Stimulated activated CD4-positive, alpha-beta T cell treated with anti-CD3 and anti-CD28 coated beads, Interleukin-12 subunit alpha, Interleukin-12 subunit beta, amount 100 ng/mL, for 4 hours (primary cell): ENCODE results near the gene SH3GL2.

Source experiments
- DNase-seq: peaks from one replicate; pipeline ENCODE4 v3.0.0-alpha.2; 2020

The SH3GL2 gene

DNA sequence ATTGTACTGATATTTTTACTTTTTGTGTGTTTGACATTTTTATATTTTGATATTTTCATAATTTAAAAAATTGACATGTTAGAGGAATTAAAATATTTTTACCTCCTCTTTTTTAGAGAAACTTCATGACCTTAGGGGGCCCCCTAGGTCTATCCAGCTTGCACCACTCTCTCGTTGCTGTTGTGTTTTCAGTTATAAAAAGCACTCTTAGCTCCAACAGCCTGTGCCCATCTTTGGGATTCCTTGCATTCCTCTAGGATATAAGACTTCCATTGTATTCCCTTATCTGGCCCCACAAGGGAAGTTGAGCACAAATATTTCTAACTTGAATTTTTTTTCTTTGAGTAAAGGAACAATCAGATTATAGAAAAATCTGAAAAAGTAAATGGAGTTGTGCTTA, 245.3 kb downstream of the SH3GL2 start:
- DNase-seq, result no peak

DNA sequence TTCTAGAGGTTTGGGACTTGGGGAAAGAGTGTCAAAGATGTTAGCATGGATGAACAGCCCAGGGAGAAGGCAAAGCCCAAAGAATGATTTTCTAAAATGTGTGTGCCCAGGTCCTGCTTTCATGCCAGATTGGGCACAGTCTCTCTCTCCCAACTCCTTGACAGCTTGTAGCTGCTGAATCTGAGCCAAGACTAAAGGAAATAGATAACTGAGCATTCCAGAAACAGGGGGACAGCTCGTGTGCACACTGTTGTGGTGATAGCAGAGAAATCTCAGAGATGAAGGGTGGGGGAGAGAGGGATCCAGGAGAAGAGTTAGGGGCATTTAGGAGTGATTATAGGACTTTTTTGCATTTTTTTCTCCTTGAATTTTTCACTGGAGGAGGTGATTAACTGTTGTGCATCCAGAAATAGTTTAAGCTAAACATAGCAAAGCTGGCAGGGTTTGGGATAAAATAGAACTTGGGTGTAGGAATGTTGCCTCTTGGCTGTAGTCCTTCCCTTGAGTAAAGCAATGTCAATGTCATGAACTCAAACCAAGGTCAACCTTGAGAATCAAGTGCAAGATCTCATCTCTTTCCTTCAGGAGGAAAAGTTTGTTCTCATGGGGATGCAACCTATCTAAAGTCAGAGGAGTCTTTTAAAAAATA, 245.9 kb downstream of the SH3GL2 start:
- no peak for DNase-seq

DNA sequence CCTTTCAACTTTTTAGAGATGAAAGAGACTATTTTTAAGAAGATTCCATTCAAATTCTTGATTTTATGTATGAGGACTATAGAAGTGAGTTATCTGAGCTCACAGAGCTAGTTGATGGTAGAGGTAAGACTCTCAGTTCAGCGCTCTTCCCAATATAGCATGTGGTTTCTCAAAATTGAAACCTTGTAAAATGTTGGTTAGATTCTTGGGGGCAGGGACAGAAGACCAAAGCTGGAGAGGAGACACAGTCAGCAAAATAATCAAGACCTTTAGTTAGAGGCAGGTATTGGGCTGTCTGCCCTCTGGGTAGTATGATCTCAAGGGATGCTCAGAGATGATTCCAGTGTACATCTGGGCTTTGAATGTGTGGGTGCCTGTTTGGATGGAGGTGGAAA, 246.4 kb downstream of the SH3GL2 start:
- no peak for DNase-seq

DNA sequence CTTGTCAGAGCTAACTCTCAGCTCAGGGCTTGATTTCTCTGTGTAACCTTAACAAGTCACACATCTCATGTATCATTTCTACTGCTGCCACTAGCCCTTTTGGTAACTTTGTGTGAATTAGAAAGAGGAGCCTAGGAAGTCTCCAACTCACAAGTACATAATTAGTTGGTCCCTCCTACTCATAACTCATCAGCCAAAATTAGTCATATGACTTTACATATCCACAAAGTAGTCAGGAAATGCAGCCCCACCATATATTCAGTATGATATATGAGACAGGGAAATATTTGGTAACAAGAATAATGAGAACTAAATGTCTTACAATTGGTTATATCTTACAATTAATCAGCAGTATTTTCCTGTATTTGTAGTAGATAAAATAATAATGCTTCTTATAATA, 250.2 kb downstream of the SH3GL2 start:
- DNase-seq, result no peak

DNA sequence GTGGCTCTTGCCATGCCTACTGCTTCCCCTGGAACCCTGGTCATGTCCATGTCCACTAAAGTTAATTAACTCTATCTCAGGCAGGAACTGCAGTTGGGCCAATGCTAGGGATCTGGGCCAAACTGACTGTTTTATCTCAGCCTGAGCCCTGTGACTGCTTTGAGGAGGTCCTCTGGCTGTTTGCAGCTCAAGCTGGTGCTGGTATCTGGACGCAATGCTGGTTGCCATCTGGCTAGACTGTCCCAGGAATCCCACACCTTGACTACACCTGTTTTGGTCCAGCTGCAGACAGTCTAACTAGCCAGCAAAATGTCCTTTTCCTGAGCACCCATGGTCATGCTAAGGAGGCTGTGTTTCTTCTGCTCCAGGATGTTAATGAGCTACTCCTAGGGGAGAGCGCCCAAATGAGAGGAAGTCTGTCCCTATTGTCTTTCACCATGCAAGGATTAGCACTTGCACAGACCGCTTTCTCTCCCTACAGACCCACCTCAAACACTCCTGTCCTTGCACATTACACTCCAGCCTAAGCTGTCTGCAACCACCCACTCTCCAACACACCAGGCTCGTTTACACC, 251.0 kb downstream of the SH3GL2 start:
- DNase-seq, result no peak

DNA sequence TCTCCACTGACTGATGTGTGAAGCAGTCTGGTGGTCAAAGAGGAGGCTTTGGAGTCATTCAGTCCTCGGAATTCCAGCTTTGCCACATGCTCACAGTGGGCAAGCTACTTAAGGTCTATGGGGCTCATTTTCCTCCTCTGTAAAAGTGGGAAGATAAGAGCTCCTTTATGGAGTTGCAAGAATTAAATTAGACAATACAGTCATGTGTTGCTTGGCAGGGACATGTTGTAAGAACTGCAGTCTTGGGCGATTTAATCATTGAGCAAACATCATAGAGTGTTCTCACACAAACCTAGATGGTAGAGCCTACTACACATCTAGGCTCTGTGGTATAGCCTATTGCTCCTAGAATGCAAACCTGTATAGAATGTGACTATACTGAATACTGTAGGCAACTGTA, 253.9 kb downstream of the SH3GL2 start:
- DNase-seq, result no peak

DNA sequence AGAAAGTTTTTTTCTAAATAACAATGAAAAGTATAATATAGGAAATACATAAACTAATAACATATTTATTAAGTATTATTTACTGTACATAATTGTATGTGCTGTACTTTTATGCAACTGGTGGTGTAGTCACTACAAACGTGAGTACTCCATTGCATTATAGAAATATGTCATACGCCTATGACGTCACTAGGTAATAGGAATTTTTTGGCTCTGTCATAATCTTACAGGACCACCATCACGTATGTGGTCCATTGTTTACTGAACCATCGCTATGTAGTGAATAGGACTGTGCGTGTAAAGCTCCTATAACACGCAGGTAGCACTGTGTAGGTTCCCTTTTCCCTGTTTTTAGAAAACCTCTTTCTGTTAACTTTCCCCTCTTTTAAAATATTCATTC, 255.0 kb downstream of the SH3GL2 start:
- DNase-seq, result no peak

DNA sequence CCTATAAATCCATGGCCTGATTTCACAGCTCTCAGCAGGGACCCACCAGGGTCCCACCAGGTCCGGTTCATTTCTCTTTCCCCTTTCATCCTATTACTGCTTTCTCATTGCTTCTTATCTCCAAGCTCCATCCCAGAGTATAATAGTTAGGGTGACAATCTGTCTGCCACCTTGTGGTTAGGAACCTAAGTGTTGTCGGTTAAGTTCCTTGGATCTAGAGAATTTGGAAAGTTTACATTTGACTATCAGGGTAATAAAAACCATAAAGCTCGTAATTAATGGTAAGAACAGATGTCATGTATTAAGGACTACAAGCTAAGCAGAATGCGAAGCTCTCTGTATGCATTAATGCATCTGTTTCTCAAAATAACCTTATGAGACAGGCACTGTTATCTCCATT, 259.1 kb downstream of the SH3GL2 start:
- no peak for DNase-seq

DNA sequence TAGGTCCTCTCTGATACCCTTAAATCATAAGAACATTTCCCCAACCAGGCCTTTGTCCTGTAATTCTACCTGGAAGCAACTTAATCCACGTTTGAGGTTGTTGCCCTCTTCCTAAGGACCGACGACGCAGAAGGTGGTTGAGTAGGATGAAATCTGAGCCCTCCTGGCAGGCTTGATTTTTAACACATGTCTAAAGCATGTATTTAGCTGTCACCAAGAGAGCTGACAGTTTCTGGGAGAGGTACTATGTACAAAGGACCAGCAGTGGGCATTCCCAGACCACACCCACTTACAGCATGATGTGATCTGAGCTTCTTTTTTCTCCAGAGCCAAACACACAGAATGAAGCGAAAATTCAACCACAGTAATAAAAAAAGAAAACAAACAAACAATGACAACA, 260.9 kb downstream of the SH3GL2 start:
- no peak for DNase-seq

DNA sequence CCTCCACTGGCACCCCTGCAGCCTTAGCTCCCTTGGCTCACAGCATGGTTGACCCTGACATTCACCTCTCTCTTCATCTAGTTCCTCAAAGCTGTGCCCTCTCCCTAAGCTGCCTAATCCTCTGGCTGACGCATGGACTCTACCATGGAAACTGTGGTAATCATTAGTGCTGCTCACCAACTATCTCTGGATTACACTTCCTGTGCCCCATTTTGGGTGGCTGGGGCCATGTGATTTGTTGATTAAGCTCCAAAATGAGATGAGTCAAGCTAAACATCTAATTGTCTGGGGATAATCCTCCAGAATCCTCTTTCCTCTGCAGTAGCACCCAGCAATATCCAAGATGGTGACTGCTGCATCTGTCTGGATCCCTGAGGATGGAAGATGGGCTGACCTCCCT, 264.4 kb downstream of the SH3GL2 start:
- DNase-seq, result no peak
